OCI-LY7 (cell line): Measurements from ENCODE around the gene ANK3. TPM values are rescaled to one million over a fixed set of nuclear protein-coding genes. Genes with fewer than 3 reads are reported as not detected.

ENCODE experiments used
- BruUV-seq: library from RNA; stranded (reverse); fragments of 400-500 nt; replicated peaks from 2 replicates; lab custom pipeline; 2021; lab: Mats Ljungman, UMichigan
- CTCF ChIA-PET: fragments of 300-600 bp; sonication (Branson Sonifier 250); formaldehyde crosslinking; loops from one replicate; lab custom pipeline; 2022; ENCODE audit warnings: antibody characterized with exemption; ENCODE audit not compliant: unreplicated experiment; lab: Charles Lee
- POLR2A ChIA-PET: fragments of 300-600 bp; sonication (Branson Sonifier 250); formaldehyde crosslinking; loops from one replicate; lab custom pipeline; 2022; ENCODE audit warnings: antibody characterized with exemption; lab: Charles Lee
- DNase-seq: peaks from one replicate; pipeline ENCODE4 v3.0.0-alpha.2; 2015; ENCODE audit warnings: low spot score
- H2AFZ ChIP-seq: fragments of 200-600 bp; sonication (generic), shearing (Covaris generic); 2 replicates; pipeline ENCODE4 v1.6.1; 2014; ENCODE audit warnings: mild to moderate bottlenecking, antibody characterized with exemption, low read length, moderate library complexity
- H3K27ac ChIP-seq: fragments of 200-600 bp; sonication (generic); 2 replicates; pipeline ENCODE4 v1.5.1; 2014; ENCODE audit warnings: mixed run types, low read depth, mild to moderate bottlenecking, moderate library complexity, low read length, inconsistent platforms; ENCODE audit not compliant: poor library complexity, severe bottlenecking
- H3K36me3 ChIP-seq: fragments of 200-600 bp; sonication (generic); 2 replicates; pipeline ENCODE4 v1.6.1; 2014; ENCODE audit warnings: mild to moderate bottlenecking, antibody characterized with exemption, low read length, moderate library complexity, mixed read lengths; ENCODE audit not compliant: insufficient read depth
- H3K4me1 ChIP-seq: fragments of 200-600 bp; sonication (generic); 2 replicates; pipeline ENCODE4 v1.5.1; 2014; ENCODE audit warnings: mild to moderate bottlenecking, low read length; ENCODE audit not compliant: insufficient read depth, poor library complexity, severe bottlenecking
- H3K4me2 ChIP-seq: fragments of 200-600 bp; sonication (generic); 2 replicates; pipeline ENCODE4 v1.6.1; 2014; ENCODE audit warnings: mild to moderate bottlenecking, low read length
- H3K4me3 ChIP-seq: fragments of 200-600 bp; sonication (generic); 2 replicates; pipeline ENCODE4 v1.5.1; 2014; ENCODE audit warnings: mild to moderate bottlenecking, low read depth, low read length; ENCODE audit not compliant: poor library complexity, severe bottlenecking
- H3K79me2 ChIP-seq: fragments of 200-600 bp; sonication (generic); 2 replicates; pipeline ENCODE4 v1.6.1; 2016; ENCODE audit warnings: low read depth, mild to moderate bottlenecking, low read length, moderate library complexity, mixed read lengths; ENCODE audit not compliant: insufficient read depth
- H3K9me2 ChIP-seq: fragments of 200-600 bp; sonication (generic); 2 replicates; pipeline ENCODE4 v1.6.1; 2016; ENCODE audit warnings: mild to moderate bottlenecking, low read length, mixed read lengths; ENCODE audit not compliant: insufficient read depth
- H3K9me3 ChIP-seq: fragments of 200-600 bp; sonication (generic); 2 replicates; pipeline ENCODE4 v1.6.1; 2014; ENCODE audit warnings: mild to moderate bottlenecking, mixed run types, low read length, mixed read lengths
- H4K20me1 ChIP-seq: fragments of 200-600 bp; sonication (generic); 2 replicates; pipeline ENCODE4 v1.6.1; 2014; ENCODE audit warnings: mild to moderate bottlenecking, antibody characterized with exemption, low read length, moderate library complexity, mixed read lengths; ENCODE audit not compliant: insufficient read depth
- CTCF ChIP-seq: fragments of 200-600 bp; sonication (generic); conservative IDR thresholded peaks from 2 replicates; pipeline ENCODE4 v1.5.1; 2014; ENCODE audit warnings: mild to moderate bottlenecking, antibody characterized with exemption, low read length, moderate library complexity, mixed read lengths
- EZH2phosphoT487 ChIP-seq: fragments of 200-600 bp; sonication (generic); IDR thresholded peaks from 2 replicates; pipeline ENCODE4 v1.6.1; 2018; ENCODE audit warnings: low read depth, borderline replicate concordance, mild to moderate bottlenecking, mixed run types, antibody characterized with exemption, low read length, moderate library complexity, mixed read lengths
- intact Hi-C: fragments of 100-400 bp; cut with micrococcal nuclease; formaldehyde crosslinking; loops from one replicate; pipeline ENCODE4 v1.10.0; 2022; ENCODE audit not compliant: unreplicated experiment
- total RNA-seq, 2 experiments: library from RNA; depleted of rRNA in 1 of 2; stranded (reverse); fragments of >200 nt in 1 of 2; shearing (Covaris generic) in 1 of 2; gene quantifications; 2 replicates each; pipeline ENCODE4 v1.2.3, GENCODE V29; 2014 to 2022

Gene ANK3
- total RNA-seq, 2 experiments from 2014 or later, result 0.13 to 0.49 TPM

DNA sequence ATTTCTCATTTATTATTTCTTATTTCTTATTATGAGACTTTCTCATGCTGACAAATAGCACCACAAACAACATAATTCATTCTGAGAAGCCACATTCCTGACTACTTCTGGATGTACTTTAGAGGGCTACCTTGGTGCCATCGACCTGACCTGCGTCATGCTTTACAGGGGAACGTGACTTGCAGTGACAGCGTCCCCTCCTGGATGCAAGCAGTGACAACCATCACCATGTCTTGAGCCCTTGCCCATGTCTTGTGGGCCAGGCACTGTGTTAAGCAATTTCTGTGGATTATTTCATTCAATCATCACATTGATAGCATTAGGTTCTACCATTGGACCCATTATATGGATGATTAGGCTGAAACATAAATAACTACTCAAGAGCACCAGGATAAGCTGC lies 137.0 kb downstream of the ANK3 start:
- H3K27ac ChIP-seq, result no peak overlapping the region
- no peak for TF ChIP-seq EZH2phosphoT487
- ChIA-PET CTCF (no interaction called here), POLR2A (interaction anchor here (0.5 to 0.7 kb wide), 2 partner anchors 14 to 144 kb away, joined by 3 read pairs; no protein-coding TSS in a partner anchor)
- no peaks in the 10 kb centered on the region for H3K36me3 ChIP-seq
- no peaks in the 10 kb centered on the region for H3K9me3 ChIP-seq
- H4K20me1 ChIP-seq, result no peaks in the 10 kb centered on the region
- no peaks in the 10 kb centered on the region for H3K9me2 ChIP-seq
- no peak overlapping the region for H3K4me3 ChIP-seq
- intact Hi-C loops, result no loop called here
- H3K4me2 ChIP-seq, result no peak overlapping the region
- no peak overlapping the region for H2AFZ ChIP-seq
- no peak for DNase-seq
- H3K4me1 ChIP-seq, result no peaks in the 10 kb centered on the region
- H3K79me2 ChIP-seq, result no peaks in the 10 kb centered on the region
- no TSS peak for BruUV-seq

- no peak for TF ChIP-seq EZH2phosphoT487
These were observed 143.3 kb downstream of the ANK3 start for GRCh38 chr10:60246382-60246781.

DNA sequence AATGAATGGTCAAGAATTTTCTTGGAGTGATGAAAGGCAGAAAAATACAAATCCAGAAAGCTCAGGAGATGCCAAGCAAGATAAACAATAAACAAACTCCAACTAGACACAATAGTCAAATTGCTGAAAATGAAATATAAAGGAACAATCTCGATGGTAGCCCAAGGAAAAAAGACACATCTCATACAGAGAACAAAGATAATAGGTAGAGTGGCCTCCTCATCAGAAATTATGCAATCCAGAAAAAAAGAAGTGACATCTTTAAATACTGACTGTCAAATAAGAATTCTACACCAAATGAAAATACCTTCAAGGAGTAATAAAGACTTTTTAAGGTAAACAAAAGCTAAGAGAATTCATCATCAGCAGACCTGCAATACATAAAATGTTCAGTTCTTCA lies 150.4 kb downstream of the ANK3 start:
- intact Hi-C loops, result loop anchor here (2.0 to 10.0 kb wide), 5 partner anchors 28 to 1974 kb away; partner anchors contain the start of genes CISD1, IPMK and TFAM
- POLR2A ChIA-PET, result interaction anchor here (0.6 to 2.3 kb wide), 9 partner anchors 9 to 411 kb away, joined by 3 to 11 read pairs (median 4); no protein-coding TSS in a partner anchor
- peaks cover 51% of the 10 kb centered on the region for H3K4me1 ChIP-seq
- no peaks in the 10 kb centered on the region for H3K36me3 ChIP-seq
- DNase-seq, result no peak
- H2AFZ ChIP-seq, result peak overlapping the region; percentile 90
- CTCF ChIA-PET, result interaction anchor here (1.1 to 2.1 kb wide), 6 partner anchors 9 to 333 kb away, joined by 3 to 7 read pairs (median 4); partner anchors contain the start of gene CCDC6
- H3K27ac ChIP-seq, result peak overlapping the region; percentile 99
- H3K9me3 ChIP-seq, result no peaks in the 10 kb centered on the region
- H4K20me1 ChIP-seq, result no peaks in the 10 kb centered on the region
- TF ChIP-seq CTCF (no peak), EZH2phosphoT487 (no peak)
- no peaks in the 10 kb centered on the region for H3K79me2 ChIP-seq
- H3K4me3 ChIP-seq, result no peak overlapping the region
- BruUV-seq, result no TSS peak
- no peaks in the 10 kb centered on the region for H3K9me2 ChIP-seq
- H3K4me2 ChIP-seq, result peak overlapping the region; percentile 97

More at GRCh38 chr10:60246382-60246781, 143.3 kb downstream of the ANK3 start:
- no TSS peak for BruUV-seq
- POLR2A ChIA-PET, result interaction anchor here (0.7 kb wide), 1 partner anchor 53 kb away, joined by 6 read pairs; no protein-coding TSS in a partner anchor
- H3K9me2 ChIP-seq, result no peaks in the 10 kb centered on the region
- H3K4me1 ChIP-seq, result no peaks in the 10 kb centered on the region
- no peaks in the 10 kb centered on the region for H3K36me3 ChIP-seq
- H3K27ac ChIP-seq, result no peak overlapping the region
- intact Hi-C loops, result no loop called here
- H3K4me2 ChIP-seq, result no peak overlapping the region
- H2AFZ ChIP-seq, result no peak overlapping the region
- H3K9me3 ChIP-seq, result no peaks in the 10 kb centered on the region
- H3K4me3 ChIP-seq, result no peak overlapping the region
- no peak for DNase-seq
- no peaks in the 10 kb centered on the region for H3K79me2 ChIP-seq
- no peaks in the 10 kb centered on the region for H4K20me1 ChIP-seq
- CTCF ChIA-PET, result no interaction called here
